GM21825 (cell line): ENCODE data around the gene PDS5B.

Experiments
- ATAC-seq: cut with Tn5 transposase; IDR thresholded peaks from one replicate; pipeline ENCODE4 v1.9.1; 2021; ENCODE audit warnings: mild to moderate bottlenecking, moderate library complexity; ENCODE audit not compliant: unreplicated experiment

Gene PDS5B

GRCh38 chr13:32589471-32589870 is 3.2 kb downstream of the PDS5B start:
- ATAC-seq, result no peak

GRCh38 chr13:32590266-32590665 is 4.0 kb downstream of the PDS5B start:
- no peak for ATAC-seq

- no peak for ATAC-seq
Measured at GRCh38 chr13:32592082-32592481, 5.8 kb downstream of the PDS5B start.

- no peak for ATAC-seq
Measured at GRCh38 chr13:32594157-32594738, 8.0 kb downstream of the PDS5B start.

GRCh38 chr13:32595306-32595705 is 9.1 kb downstream of the PDS5B start:
- no peak for ATAC-seq

- ATAC-seq, result no peak
Measured at GRCh38 chr13:32600890-32601289, 14.6 kb downstream of the PDS5B start.

GRCh38 chr13:32609428-32609827 is 23.2 kb downstream of the PDS5B start:
- no peak for ATAC-seq

- ATAC-seq, result no peak
Measured at GRCh38 chr13:32610538-32610937, 24.3 kb downstream of the PDS5B start.

- ATAC-seq, result no peak
Measured at GRCh38 chr13:32610977-32611376, 24.7 kb downstream of the PDS5B start.

GRCh38 chr13:32616883-32617511 is 30.7 kb downstream of the PDS5B start:
- no peak for ATAC-seq

GRCh38 chr13:32622827-32623226 is 36.6 kb downstream of the PDS5B start:
- no peak for ATAC-seq

GRCh38 chr13:32624441-32624840 is 38.2 kb downstream of the PDS5B start:
- no peak for ATAC-seq

GRCh38 chr13:32627793-32628192 is 41.5 kb downstream of the PDS5B start:
- ATAC-seq, result no peak

GRCh38 chr13:32629313-32629712 is 43.1 kb downstream of the PDS5B start:
- no peak for ATAC-seq

- no peak for ATAC-seq
Measured at GRCh38 chr13:32629866-32630265, 43.6 kb downstream of the PDS5B start.

GRCh38 chr13:32632343-32632909 is 46.2 kb downstream of the PDS5B start:
- no peak for ATAC-seq

- ATAC-seq, result no peak
Measured at GRCh38 chr13:32636711-32637110, 50.5 kb downstream of the PDS5B start.

- ATAC-seq, result no peak
Measured at GRCh38 chr13:32638739-32639138, 52.5 kb downstream of the PDS5B start.

GRCh38 chr13:32639502-32640105 is 53.4 kb downstream of the PDS5B start:
- ATAC-seq, result no peak

GRCh38 chr13:32642316-32642715 is 56.1 kb downstream of the PDS5B start:
- no peak for ATAC-seq

GRCh38 chr13:32642858-32643257 is 56.6 kb downstream of the PDS5B start:
- no peak for ATAC-seq

GRCh38 chr13:32645854-32646253 is 59.6 kb downstream of the PDS5B start:
- ATAC-seq, result no peak
